Smooth muscle cell (in vitro differentiated cells): ENCODE data around the gene SMCP. TPM values are rescaled to one million over a fixed set of nuclear protein-coding genes. Genes with fewer than 3 reads are reported as not detected.

ENCODE experiments used
- DNase-seq: peaks from one replicate; lab custom pipeline; 2025; ENCODE audit not compliant: unreplicated experiment; lab: John Stamatoyannopoulos, UW
- H2AFZ ChIP-seq: fragments of 200-600 bp; sonication (generic); 2 replicates; pipeline ENCODE4 v1.6.0; 2016; ENCODE audit warnings: antibody characterized with exemption, low read depth, mild to moderate bottlenecking
- H3F3A ChIP-seq: fragments of 200-600 bp; sonication (generic); 2 replicates; pipeline ENCODE4 v1.6.0; 2017; ENCODE audit warnings: antibody characterized with exemption, low read depth
- H3K27ac ChIP-seq: fragments of 200-600 bp; sonication (generic); 2 replicates; pipeline ENCODE4 v1.5.1; 2016; ENCODE audit warnings: low read depth, mild to moderate bottlenecking
- H3K27me3 ChIP-seq: fragments of 200-600 bp; sonication (generic); 2 replicates; pipeline ENCODE4 v1.6.1; 2016; ENCODE audit warnings: low read depth, mild to moderate bottlenecking
- H3K36me3 ChIP-seq: fragments of 200-600 bp; sonication (generic); 2 replicates; pipeline ENCODE4 v1.5.1; 2016; ENCODE audit warnings: low read depth
- H3K4me1 ChIP-seq: fragments of 200-600 bp; sonication (generic); 2 replicates; pipeline ENCODE4 v1.5.1; 2016; ENCODE audit warnings: low read depth
- H3K4me2 ChIP-seq: fragments of 200-600 bp; sonication (generic); 2 replicates; pipeline ENCODE4 v1.6.0; 2016; ENCODE audit warnings: mild to moderate bottlenecking
- H3K4me3 ChIP-seq: fragments of 200-600 bp; sonication (generic); 2 replicates; pipeline ENCODE4 v1.5.1; 2016; ENCODE audit warnings: mild to moderate bottlenecking
- H3K79me2 ChIP-seq: fragments of 200-600 bp; sonication (generic); 2 replicates; pipeline ENCODE4 v1.6.0; 2016; ENCODE audit warnings: low read depth, mild to moderate bottlenecking
- H3K9ac ChIP-seq: fragments of 200-600 bp; sonication (generic); 2 replicates; pipeline ENCODE4 v1.6.0; 2016; ENCODE audit warnings: low read depth
- H3K9me3 ChIP-seq: fragments of 200-600 bp; sonication (generic); replicated peaks from 2 replicates; pipeline ENCODE4 v1.5.1; 2016; ENCODE audit warnings: low read depth
- H4K20me1 ChIP-seq: fragments of 200-600 bp; sonication (generic); 2 replicates; pipeline ENCODE4 v1.6.0; 2016; ENCODE audit warnings: low read depth
- WGBS: methylation state at CpG from one replicate; pipeline ENCODE4 v1.1.7; 2016; ENCODE audit warnings: low lambda C conversion rate; 5-methylcytosine and 5-hydroxymethylcytosine counted together
- polyA plus RNA-seq: library from polyadenylated mRNA; unstranded; fragments of >200 nt; fragmentation: Nextera tagmentation; extraction: Ambion mirVana; gene quantifications from 2 replicates; pipeline ENCODE4 v1.2.1, GENCODE V29; 2016
- total RNA-seq: library from RNA; depleted of rRNA; stranded (reverse); fragments of >200 nt; gene quantifications from 2 replicates; pipeline ENCODE4 v1.2.3, GENCODE V29; 2014
- TF ChIP-seq, protein P1 (sequence below): fragments of 200-600 bp; sonication (generic); IDR thresholded peaks from 2 replicates; pipeline ENCODE4 v1.5.1; 2017; ENCODE audit warnings: borderline replicate concordance, mild to moderate bottlenecking, antibody characterized with exemption; ENCODE audit not compliant: insufficient read depth, poor library complexity, severe bottlenecking

Gene SMCP
- total and polyA plus RNA-seq, 2 experiments from 2014 or later, result not detected

DNA sequence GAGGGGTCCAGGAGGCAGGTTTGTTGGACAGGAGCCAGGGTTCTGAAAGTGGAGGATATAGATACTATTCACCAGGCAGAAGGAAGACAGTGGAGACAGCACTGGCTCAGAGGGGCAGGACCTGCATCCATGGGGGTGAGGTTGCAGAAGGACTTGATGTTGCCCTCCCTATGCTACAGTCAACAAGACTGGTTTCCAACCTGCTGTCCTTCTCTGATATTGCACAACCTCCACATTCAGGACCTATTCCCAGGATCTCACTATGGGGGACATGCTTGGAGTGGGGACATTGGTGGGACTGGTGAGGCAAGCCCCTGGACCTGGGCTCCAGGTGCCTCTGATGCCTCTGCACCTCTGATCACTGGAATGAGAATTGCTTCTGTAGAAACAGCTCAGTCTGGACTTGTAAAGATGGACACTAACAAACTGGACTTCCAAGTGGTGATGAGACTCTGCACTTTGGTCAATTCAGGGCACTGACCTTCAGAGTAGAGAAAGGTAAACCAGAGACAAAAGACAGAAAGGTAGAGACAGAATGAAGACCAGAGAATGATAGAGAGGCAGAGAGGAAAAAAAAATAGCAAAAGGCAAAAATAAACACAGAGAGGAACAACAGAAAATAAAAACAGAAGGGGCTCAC, 1.6 kb downstream of the SMCP start:
- Histone ChIP-seq H2AFZ (no peak overlapping the region), H3K36me3 (no peaks in the 10 kb centered on the region), H3K4me3 (no peak overlapping the region), H3K27ac (no peak overlapping the region), H3K4me1 (no peaks in the 10 kb centered on the region), H3F3A (no peaks in the 10 kb centered on the region), H3K27me3 (no peaks in the 10 kb centered on the region), H3K9ac (no peak overlapping the region), H4K20me1 (no peaks in the 10 kb centered on the region), H3K9me3 (no peaks in the 10 kb centered on the region), H3K4me2 (no peak overlapping the region), H3K79me2 (no peaks in the 10 kb centered on the region)
- TF ChIP-seq, protein P1, sequence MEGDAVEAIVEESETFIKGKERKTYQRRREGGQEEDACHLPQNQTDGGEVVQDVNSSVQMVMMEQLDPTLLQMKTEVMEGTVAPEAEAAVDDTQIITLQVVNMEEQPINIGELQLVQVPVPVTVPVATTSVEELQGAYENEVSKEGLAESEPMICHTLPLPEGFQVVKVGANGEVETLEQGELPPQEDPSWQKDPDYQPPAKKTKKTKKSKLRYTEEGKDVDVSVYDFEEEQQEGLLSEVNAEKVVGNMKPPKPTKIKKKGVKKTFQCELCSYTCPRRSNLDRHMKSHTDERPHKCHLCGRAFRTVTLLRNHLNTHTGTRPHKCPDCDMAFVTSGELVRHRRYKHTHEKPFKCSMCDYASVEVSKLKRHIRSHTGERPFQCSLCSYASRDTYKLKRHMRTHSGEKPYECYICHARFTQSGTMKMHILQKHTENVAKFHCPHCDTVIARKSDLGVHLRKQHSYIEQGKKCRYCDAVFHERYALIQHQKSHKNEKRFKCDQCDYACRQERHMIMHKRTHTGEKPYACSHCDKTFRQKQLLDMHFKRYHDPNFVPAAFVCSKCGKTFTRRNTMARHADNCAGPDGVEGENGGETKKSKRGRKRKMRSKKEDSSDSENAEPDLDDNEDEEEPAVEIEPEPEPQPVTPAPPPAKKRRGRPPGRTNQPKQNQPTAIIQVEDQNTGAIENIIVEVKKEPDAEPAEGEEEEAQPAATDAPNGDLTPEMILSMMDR, result no peak
- DNase-seq, result no peak

DNA sequence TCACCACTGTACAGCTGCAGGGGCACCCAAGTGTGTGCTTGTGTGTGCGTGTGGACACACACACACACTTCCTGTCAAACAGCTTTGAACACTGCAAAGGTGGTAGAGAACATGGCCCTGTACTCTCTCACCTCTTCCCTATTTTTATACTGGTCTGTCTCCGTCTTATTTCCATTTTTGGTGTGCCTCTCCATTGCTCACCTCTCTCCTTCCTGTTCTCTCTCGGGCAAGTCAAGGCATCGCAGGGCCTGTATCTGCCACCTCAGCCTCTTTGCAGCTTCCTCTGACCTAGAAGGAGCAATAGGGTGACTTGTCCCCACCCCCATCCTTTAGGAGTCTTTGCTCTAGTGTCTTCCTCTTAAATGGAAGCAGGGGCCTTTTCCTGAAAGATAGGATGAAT, 2.2 kb downstream of the SMCP start:
- H3K9me3 ChIP-seq, result no peaks in the 10 kb centered on the region
- no peak for DNase-seq

DNA sequence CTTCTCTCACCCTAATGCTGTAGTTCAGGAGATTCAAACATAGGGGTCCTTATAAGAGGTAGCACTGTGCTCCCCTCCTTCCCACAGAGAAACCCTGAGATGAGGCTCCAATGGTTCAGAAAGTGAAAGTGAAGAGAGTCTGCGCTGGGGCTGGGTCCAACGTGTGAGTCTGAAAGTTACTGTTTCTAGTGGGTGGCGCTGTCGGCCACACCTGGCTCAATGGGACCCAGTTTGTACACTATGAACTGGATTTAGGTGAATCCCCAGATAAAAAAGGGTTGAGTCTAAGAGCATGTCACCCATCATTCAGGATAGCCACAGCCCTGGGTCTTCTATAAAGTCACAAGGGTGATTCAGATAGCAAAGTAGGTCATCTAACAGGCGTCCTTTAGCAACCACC, 2.8 kb downstream of the SMCP start:
- Histone ChIP-seq H3K4me1 (no peaks in the 10 kb centered on the region), H3K27ac (no peak overlapping the region), H3K27me3 (no peaks in the 10 kb centered on the region), H3K36me3 (no peaks in the 10 kb centered on the region), H4K20me1 (no peaks in the 10 kb centered on the region), H3K9ac (no peak overlapping the region), H3F3A (no peaks in the 10 kb centered on the region), H2AFZ (no peak overlapping the region), H3K9me3 (no peaks in the 10 kb centered on the region), H3K79me2 (no peaks in the 10 kb centered on the region), H3K4me3 (no peak overlapping the region), H3K4me2 (no peak overlapping the region)
- 75% methylated on average over 5 of the region's 5 CpGs for WGBS
- TF ChIP-seq, protein P1, result no peak
- no peak for DNase-seq

More for the DNA sequence above, 2.2 kb downstream of the SMCP start:
- Histone ChIP-seq H4K20me1 (no peaks in the 10 kb centered on the region), H3K79me2 (no peaks in the 10 kb centered on the region), H3F3A (no peaks in the 10 kb centered on the region), H3K4me3 (no peak overlapping the region), H3K27me3 (no peaks in the 10 kb centered on the region), H3K27ac (no peak overlapping the region), H3K9ac (no peak overlapping the region), H3K4me2 (no peak overlapping the region), H3K4me1 (no peaks in the 10 kb centered on the region), H3K36me3 (no peaks in the 10 kb centered on the region), H2AFZ (no peak overlapping the region)
- WGBS, result 72% methylated on average over 4 of the region's 4 CpGs
- TF ChIP-seq, protein P1, result no peak

DNA sequence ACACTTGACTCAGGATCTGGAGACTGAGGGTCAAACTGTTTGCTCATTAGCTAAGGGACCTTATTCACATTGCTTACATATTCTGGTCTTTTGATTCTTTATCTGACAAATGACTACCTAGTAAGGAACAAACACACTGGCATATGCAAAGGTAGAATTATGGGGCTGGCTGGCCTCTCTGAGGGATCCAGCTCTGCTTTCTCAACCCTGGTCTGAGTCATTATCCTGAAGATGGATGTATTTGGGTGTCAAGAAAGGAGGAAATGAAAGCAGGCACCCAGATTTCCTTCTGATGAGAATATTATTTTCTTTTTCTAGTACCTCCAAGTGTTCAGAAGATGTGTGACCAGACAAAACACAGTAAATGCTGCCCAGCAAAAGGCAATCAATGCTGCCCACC, 6.0 kb downstream of the SMCP start:
- H3K9ac ChIP-seq, result no peak overlapping the region
- H3F3A ChIP-seq, result no peaks in the 10 kb centered on the region
- H3K27ac ChIP-seq, result no peak overlapping the region
- no peaks in the 10 kb centered on the region for H3K27me3 ChIP-seq
- H3K4me1 ChIP-seq, result no peaks in the 10 kb centered on the region
- no peaks in the 10 kb centered on the region for H3K79me2 ChIP-seq
- no peak overlapping the region for H3K4me2 ChIP-seq
- no peak overlapping the region for H2AFZ ChIP-seq
- H3K9me3 ChIP-seq, result no peaks in the 10 kb centered on the region
- DNase-seq, result no peak
- H4K20me1 ChIP-seq, result no peaks in the 10 kb centered on the region
- no peaks in the 10 kb centered on the region for H3K36me3 ChIP-seq
- no peak overlapping the region for H3K4me3 ChIP-seq
- TF ChIP-seq, protein P1, result no peak
